Stimulated activated CD8-positive, alpha-beta memory T cell treated with anti-CD3 and anti-CD28 coated beads, Interleukin-12 subunit alpha, Interleukin-12 subunit beta, amount 100 ng/mL, for 1 hour (primary cell): ENCODE data around the gene NCAM2.

ENCODE experiments used
- DNase-seq: peaks from one replicate; pipeline ENCODE4 v3.0.0-alpha.2; 2020; ENCODE audit warnings: low read depth

Gene NCAM2

GRCh38 chr21:20997636-20998455 is at the start of gene NCAM2:
TSS of gene NCAM2 (plus strand) at chr21:20998409.
- no peak for DNase-seq

DNA sequence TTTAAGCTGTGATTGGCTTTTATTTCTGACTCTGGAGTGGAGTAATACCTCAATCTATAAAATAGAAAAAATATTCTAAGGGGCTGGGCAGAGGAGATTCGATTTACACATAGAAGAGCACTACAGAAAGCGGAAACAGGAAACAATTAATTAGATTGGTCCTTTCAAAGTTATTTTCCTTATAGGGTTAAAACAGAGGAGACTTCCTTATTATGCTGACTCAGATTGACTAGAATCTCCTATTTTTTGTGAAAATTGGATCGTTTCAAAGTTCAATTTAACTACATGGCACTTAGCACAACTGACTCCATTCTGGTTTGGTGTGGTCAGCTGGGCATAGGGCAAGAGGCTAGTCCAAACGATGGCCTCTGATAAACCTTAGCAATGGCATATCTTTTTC is 48.3 kb upstream of the NCAM2 start:
- DNase-seq = no peak

GRCh38 chr21:20965816-20966215 is 32.4 kb upstream of the NCAM2 start:
- DNase-seq = no peak

DNA sequence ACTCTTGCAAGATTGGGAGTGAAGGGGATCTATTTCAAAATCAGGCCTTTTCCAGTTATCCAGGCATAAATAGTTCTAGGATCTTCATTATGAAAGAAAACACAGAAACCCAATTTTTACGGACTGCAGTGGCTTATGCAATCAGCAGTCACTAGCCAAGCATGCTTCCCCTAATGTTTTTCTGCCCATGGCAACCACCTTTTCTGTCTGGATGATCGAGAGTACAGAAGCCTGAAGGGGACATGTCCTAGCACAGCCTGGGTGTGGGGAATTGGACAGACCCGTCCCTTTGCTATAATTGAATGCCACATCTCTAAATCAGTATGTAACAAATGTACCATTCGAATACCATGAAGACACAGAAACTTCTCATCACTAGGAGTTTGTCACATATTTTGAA is 29.8 kb upstream of the NCAM2 start:
- no peak for DNase-seq

DNA sequence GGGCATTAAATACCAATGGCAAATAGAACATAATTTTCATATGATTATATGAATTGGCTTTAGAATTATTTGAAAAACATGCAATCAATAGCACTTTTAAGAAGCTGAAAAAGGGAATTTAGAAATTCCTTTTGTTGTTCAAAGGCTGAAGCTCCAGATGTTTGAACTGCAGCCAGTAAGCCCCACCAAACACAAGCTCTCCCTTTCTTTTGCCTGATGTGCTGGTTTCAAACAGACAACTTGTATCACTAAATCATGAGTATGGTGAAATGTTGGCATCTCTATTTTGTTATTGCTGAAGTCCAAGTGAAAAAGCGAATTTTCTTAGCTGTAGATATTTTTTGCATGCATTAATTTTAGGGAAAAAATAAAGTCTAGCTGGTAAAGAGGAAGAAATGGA is 27.5 kb upstream of the NCAM2 start:
- no peak for DNase-seq

- DNase-seq = no peak
Measured at GRCh38 chr21:20971296-20971921, 26.8 kb upstream of the NCAM2 start.

DNA sequence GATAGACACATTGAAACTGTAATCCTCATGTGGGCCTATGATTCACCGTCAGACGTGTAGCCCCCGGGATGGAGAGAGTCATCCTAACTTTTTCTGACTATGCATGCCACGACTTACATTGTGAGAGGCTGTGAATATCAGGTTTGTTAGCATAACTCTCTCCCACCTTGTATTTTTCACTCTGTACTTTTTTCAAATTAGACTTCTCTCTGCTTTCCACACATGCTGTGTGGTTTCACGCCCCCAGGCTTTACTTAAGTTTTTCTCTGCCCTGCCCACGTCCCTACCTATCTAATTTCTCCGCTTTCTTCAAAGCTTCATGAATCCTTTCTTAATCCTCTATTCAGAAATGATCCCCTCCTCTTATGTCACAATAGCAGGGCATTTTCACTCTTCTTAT is 3.4 kb upstream of the NCAM2 start:
- no peak for DNase-seq

- no peak for DNase-seq
Measured at GRCh38 chr21:20996421-20997310, 1.5 kb upstream of the NCAM2 start.

GRCh38 chr21:20997311-20997635 is 936 bp upstream of the NCAM2 start:
- DNase-seq = no peak

GRCh38 chr21:20998456-20998789 is 214 bp downstream of the NCAM2 start:
- DNase-seq = no peak

- no peak for DNase-seq
Measured at GRCh38 chr21:20998886-20999285, 677 bp downstream of the NCAM2 start.

- no peak for DNase-seq
Measured at GRCh38 chr21:20999659-21000058, 1.4 kb downstream of the NCAM2 start.

- no peak for DNase-seq
Measured at GRCh38 chr21:21000591-21001175, 2.5 kb downstream of the NCAM2 start.

DNA sequence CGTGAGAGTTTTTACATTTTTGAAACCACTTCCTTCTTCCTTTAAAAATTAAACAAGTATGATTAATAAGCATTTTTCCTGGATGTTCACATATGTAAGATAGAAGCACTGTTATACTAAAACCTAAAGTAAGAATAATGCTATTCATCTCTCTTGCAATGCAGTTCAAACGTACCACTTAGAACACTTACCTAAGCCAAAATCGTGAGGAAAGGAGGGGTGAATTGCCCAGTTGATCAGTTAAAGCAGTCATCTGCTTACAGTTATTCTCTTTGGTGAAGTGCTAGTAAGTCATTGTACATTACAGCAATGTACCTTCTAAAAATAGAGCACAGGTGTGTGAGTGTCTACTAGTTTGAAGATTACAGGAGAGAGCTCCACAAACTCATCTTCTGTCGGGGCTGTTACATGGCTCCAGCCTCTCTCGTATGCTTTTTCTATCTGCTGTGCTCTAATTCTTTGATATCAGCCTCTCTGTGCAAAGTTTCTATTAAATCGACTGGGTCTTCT is 3.4 kb downstream of the NCAM2 start:
- DNase-seq = no peak

GRCh38 chr21:21002153-21002552 is 3.9 kb downstream of the NCAM2 start:
- DNase-seq = no peak

DNA sequence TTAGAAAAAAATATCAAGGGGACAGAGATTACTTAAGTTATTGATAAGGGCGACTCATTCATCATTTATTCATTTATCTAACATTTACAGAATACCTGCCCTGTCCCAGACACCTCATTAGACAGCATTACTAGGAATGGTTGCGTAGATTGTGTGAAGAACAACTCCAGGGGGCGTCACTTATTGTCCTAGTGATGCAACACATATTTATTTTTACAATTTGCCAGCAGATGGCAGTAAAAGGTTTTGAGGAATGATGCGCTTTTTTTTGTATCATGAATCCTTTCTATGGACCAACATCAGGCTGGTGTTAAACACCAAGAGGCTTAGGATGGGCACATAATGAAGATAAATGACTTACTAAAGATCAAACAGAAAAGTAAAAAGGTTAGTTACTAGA is 5.5 kb downstream of the NCAM2 start:
- no peak for DNase-seq

DNA sequence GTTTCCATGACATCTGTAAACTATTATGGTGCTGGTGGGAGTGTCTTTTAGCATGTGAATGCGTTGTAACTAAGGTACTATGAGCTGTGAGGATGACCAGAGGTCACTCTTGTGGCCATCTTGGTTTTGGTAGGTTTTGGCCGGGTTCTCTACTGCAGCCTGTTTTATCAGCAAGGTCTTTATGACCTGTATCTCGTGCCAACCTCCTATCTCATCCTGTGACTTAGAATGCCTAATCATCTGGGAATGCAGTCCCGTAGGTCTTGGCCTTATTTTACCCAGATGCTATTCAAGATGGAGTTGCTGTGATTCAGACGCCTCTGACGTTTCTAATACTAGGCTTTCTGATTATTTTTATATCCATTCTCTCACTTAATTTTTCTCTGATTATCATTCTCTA is 9.4 kb downstream of the NCAM2 start:
- no peak for DNase-seq

GRCh38 chr21:21010228-21010627 is 12.0 kb downstream of the NCAM2 start:
- DNase-seq = no peak

DNA sequence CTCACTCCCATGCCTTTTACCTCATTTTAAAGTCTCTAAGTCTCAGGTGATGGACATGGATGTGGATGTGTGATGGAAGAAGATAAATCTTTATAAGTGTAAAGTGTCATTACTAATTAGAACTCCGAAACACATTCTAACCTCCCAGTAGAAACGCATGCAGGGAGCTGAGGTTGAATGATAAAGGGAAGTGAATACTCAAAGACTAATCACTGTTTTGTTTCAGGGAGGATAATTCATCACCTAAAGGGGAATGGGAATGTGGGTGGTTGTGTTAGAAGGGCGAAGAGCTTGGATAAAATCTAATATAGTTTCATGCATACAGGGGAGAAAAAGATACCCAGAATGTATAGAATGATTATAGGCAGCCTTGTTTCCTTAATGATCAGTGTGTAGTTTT is 12.5 kb downstream of the NCAM2 start:
- no peak for DNase-seq

DNA sequence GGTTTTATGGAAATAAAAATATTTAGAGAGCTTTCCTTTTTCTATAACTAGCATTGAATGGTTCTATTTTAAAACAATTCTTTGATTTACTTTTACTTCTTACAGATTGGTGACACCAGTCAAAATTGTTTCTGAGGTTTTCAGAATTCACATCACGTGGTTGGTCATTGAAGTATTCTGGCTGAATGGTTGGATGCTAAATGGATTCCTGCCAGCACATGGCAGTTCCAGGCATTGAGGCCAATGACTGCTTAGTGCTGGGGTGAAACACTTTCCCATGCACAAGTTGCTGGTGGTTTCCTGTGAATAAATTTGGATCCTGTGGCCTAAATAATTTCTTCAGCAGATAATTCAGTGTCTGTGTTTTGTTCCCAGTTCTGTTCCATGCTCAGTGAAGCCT is 20.6 kb downstream of the NCAM2 start:
- no peak for DNase-seq

DNA sequence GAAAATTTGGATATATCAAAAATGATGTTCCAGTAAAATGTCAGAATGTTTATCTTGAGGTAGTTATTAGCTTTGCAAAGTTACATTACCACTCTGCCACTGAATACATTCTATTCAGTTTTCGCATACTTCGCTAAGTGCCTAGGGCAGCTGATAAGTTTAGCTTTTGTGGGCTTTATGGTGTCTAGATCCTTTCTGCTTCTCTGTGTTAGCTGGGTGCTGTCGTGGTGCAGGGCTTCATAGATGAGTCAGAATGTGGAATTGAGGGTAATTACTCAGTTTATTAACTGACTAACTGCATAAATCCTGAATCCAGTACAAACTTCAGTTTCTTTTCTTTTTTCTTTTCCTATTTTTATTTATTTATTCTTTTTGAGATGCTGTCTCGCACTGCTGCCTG is 21.5 kb downstream of the NCAM2 start:
- DNase-seq = no peak

DNA sequence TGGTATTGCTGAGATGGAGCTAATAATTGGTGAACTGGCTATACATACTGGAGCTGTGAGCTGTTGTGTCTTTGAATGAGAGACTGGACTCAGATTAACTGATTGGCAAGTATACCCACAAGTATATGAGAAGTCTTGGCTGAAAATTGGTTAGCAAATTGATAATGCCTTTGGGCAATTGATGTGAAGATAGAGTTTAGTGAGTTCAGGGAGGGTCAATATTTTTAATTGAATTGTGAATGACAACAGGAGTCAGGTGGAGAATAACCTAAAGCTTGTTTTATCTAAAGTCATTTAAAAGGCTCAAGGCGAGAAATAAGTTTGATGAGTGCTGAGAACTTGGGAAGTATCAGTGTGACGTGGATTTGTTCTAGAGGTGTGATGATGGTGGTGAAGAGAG is 27.5 kb downstream of the NCAM2 start:
- no peak for DNase-seq
